Mesothelial cell of epicardium (in vitro differentiated cells): ENCODE measurements around the gene KCNH1. TPM values are rescaled to one million over a fixed set of nuclear protein-coding genes. Genes with fewer than 3 reads are reported as not detected.

Experiments used
- DNase-seq, 2 experiments: peaks; one replicate each; pipeline ENCODE4 v3.0.0; 2021; ENCODE audit warnings: low spot score in 2 of 2; ENCODE audit not compliant: unreplicated experiment in 2 of 2
- H3K27ac Mint-ChIP-seq: 2 replicates; pipeline ENCODE4 v1.8.0; 2021; ENCODE audit warnings: mixed read lengths
- H3K27me3 Mint-ChIP-seq: 2 replicates; pipeline ENCODE4 v1.8.0; 2021; ENCODE audit warnings: low read depth, mixed read lengths
- H3K36me3 Mint-ChIP-seq: 2 replicates; pipeline ENCODE4 v1.8.0; 2021; ENCODE audit warnings: mixed read lengths
- H3K4me1 Mint-ChIP-seq: 2 replicates; pipeline ENCODE4 v1.8.0; 2021; ENCODE audit warnings: mixed read lengths
- H3K4me3 Mint-ChIP-seq: 2 replicates; pipeline ENCODE4 v1.8.0; 2021; ENCODE audit warnings: mild to moderate bottlenecking, moderate library complexity, mixed read lengths
- H3K9me3 Mint-ChIP-seq: 2 replicates; pipeline ENCODE4 v1.8.0; 2021; ENCODE audit warnings: mixed read lengths
- total RNA-seq: library from RNA; stranded (reverse); gene quantifications from 3 replicates; pipeline ENCODE4 v1.2.1, GENCODE V29; 2021
- TF ChIP-seq, protein P1 (sequence below): fragments of 200-600 bp; sonication (generic); IDR thresholded peaks from one replicate; pipeline ENCODE4 v1.5.0; 2021; ENCODE audit warnings: antibody characterized with exemption; ENCODE audit not compliant: unreplicated experiment

KCNH1 gene
- total RNA-seq, 1 donor from 2014 or later = 0.34 TPM

DNA sequence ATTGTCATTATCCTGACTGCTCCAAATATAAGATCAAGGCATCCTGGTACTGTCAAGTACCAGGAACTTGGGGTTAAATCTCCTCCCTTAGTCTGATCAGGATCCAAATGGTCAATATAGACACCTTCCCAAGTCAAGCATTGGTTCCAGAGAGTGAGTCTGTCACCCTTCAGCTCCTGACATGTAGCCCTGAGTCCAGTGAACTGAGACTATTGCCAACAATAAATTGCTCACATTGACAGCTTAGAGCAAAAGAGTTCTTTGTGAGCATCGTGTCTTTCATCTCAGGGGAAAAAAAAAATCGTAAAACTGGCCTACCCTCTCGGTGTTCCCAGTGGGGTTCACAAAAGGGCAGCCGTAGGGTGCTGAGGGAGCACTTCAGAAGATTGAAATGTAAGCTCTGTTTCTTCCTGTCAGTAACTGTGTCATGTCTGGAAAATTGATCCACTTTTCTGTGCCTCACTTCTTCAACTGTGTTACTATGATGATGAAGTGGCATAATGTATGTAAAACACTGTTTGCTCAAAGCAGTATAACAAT is 228.5 kb downstream of the KCNH1 start:
- DNase-seq = no peak
- Mint-ChIP-seq H3K4me1 (peaks cover 4% of the 10 kb centered on the region), H3K27ac (no peak overlapping the region), H3K9me3 (no peaks in the 10 kb centered on the region), H3K27me3 (peaks cover 21% of the 10 kb centered on the region), H3K36me3 (no peaks in the 10 kb centered on the region), H3K4me3 (no peak overlapping the region)
- TF ChIP-seq, protein P1, sequence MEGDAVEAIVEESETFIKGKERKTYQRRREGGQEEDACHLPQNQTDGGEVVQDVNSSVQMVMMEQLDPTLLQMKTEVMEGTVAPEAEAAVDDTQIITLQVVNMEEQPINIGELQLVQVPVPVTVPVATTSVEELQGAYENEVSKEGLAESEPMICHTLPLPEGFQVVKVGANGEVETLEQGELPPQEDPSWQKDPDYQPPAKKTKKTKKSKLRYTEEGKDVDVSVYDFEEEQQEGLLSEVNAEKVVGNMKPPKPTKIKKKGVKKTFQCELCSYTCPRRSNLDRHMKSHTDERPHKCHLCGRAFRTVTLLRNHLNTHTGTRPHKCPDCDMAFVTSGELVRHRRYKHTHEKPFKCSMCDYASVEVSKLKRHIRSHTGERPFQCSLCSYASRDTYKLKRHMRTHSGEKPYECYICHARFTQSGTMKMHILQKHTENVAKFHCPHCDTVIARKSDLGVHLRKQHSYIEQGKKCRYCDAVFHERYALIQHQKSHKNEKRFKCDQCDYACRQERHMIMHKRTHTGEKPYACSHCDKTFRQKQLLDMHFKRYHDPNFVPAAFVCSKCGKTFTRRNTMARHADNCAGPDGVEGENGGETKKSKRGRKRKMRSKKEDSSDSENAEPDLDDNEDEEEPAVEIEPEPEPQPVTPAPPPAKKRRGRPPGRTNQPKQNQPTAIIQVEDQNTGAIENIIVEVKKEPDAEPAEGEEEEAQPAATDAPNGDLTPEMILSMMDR = no peak

DNA sequence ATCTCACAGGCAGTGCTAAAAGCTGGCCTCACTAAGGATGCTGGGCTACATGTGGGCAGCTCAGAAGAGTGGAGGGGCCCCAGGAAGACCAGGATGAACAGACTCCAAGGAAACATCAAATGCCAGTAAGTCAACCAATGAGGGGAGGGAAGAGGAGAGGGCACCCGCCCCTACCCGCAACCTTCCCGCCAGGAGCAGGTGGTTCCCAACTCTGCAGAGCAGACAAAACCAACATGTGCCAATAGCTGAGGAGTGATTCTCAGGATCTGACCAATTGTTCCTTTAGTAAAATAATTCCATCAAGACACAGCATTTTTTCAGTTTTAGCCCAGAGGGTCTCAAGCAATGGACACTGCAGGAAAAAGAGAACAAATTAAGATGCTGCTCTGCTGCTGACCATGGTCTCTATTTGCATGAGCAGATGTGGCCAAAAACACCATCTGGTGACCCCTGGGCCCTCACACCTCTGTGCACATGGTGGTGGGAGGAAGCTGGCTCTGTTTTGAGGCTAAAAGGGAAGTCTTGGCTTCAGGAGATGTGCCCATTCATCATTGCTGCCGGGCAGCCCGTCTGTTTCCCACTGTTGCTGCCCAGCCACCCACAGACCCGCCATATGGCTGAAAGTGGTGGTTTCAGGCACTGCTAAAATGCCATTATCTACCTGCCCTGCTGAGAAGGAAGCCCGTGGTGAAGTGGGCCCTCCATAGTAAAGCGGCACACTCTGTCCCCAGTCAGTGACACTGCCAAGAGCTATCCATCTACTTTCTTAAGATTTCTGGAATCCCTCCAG is 231.8 kb downstream of the KCNH1 start:
- Mint-ChIP-seq H3K27ac (no peak overlapping the region), H3K4me3 (no peak overlapping the region), H3K9me3 (no peaks in the 10 kb centered on the region), H3K4me1 (peaks cover 4% of the 10 kb centered on the region), H3K27me3 (peaks cover 27% of the 10 kb centered on the region), H3K36me3 (no peaks in the 10 kb centered on the region)
- TF ChIP-seq, protein P1 = no peak
- DNase-seq = no peak

DNA sequence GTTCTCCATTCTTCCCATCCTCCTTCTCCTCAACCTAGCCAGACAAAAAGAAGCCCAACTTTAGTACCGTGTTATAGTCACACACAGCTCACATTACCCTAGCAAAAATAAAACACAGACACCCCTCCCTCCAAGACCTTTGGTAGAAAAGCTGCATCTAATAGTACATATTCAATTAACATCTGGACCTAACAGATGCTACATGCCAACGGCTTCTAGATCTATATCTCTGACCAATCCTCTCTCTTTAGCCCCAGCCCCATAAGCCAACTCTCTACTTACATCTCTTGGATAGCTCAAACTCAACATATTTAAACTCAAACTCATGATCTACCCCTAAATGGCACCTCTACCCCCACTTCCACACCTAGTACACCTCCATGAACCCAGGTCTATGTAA is 233.1 kb downstream of the KCNH1 start:
- Mint-ChIP-seq H3K4me1 (peaks cover 2% of the 10 kb centered on the region), H3K27me3 (peaks cover 33% of the 10 kb centered on the region), H3K4me3 (no peak overlapping the region), H3K9me3 (no peaks in the 10 kb centered on the region), H3K27ac (no peak overlapping the region), H3K36me3 (no peaks in the 10 kb centered on the region)
- no peak for DNase-seq
- TF ChIP-seq, protein P1 = no peak

DNA sequence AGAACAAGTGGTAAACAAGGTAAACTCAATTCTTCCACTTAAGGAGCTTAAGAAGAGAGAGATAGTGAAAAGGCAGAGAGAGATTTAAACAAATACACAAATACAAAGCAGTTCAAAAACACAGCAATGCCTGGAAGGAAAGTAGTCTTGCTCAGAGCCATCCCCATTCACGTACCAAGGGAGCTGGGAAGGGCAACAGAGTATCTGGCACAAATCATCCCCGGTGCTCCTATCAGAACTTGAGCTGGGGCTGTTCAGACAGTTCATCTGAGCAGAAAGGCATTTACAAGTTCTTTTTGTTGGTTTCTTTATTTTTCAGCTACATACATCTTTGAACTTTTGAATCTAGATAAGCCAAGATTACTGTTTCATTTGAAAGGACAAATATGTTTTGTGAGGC is 233.9 kb downstream of the KCNH1 start:
- peaks cover 33% of the 10 kb centered on the region for H3K27me3 Mint-ChIP-seq
- H3K4me3 Mint-ChIP-seq = no peak overlapping the region
- TF ChIP-seq, protein P1 = no peak
- no peaks in the 10 kb centered on the region for H3K36me3 Mint-ChIP-seq
- H3K27ac Mint-ChIP-seq = no peak overlapping the region
- DNase-seq = no peak
- H3K9me3 Mint-ChIP-seq = peaks cover 6% of the 10 kb centered on the region
- no peaks in the 10 kb centered on the region for H3K4me1 Mint-ChIP-seq

DNA sequence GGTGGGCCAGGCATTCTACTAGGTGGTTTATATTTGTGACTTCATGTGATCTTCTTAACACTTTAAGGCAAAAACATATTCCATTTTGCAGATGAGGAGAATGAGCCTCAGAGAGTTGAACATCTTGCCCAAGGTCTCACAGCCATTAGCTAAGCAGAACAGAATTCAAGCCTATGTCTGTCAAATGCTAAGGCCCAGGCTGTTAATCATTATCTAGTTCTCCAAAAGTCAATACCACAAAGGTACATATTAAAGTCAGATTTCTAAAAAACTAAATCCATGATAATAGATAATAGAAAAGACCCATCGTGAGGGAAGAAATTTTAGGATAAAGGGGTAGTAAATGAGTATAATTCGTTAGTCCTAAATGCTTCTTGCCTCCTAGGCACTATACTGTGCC is 234.3 kb downstream of the KCNH1 start:
- Mint-ChIP-seq H3K9me3 (peaks cover 10% of the 10 kb centered on the region), H3K4me3 (no peak overlapping the region), H3K27ac (no peak overlapping the region), H3K4me1 (no peaks in the 10 kb centered on the region), H3K27me3 (peaks cover 33% of the 10 kb centered on the region), H3K36me3 (no peaks in the 10 kb centered on the region)
- TF ChIP-seq, protein P1 = no peak
- no peak for DNase-seq
